SKM-1 (cell line): ENCODE measurements around the gene LANCL3.
"Not testable (repeated sequence)": the region's sequence is repeated elsewhere in the genome, so short reads cannot be mapped to it uniquely, and the experiment has no call there.

Experiments
- DNase-seq: peaks from one replicate; lab custom pipeline; 2025; ENCODE audit not compliant: unreplicated experiment; lab: John Stamatoyannopoulos, UW

Gene LANCL3

DNA sequence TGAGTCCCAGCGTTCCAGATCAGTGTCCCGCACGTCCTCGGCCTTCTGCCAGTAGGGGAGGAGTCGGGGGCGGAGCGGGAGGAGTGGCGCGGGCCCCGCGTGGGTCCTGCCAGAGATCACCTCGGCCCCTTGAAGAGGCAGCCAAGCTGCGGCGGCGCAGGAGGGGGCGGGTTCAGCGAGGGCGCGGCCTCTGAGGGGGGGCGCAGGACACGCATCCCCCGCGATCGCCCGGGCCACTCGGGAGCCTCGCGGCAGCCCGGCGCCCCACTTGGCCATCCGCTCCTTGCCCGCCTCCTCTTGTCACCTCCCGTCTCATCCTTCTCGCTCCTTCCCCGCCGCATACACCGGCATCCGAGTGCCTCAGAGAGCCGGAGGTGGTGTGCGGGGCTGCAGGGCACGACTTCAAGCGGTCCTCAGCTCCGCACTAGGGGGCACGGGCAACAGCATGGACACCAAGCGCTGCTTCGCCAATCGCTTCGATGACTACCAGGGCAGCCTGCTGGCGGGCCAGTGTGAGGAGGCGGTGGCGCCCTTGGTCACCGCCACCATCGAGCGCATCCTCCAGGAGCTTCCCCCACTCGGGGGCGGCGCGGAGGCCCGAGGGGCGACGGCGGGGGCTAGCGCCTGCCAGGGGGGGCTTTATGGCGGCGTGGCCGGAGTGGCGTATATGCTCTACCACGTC is at the start of gene LANCL3:
Gene LANCL3, plus strand, starts transcription at position 236 of the 682 bp plus-strand sequence. Its CDS starts 210 bp downstream, at position 446.
- DNase-seq: not testable (repeated sequence)

DNA sequence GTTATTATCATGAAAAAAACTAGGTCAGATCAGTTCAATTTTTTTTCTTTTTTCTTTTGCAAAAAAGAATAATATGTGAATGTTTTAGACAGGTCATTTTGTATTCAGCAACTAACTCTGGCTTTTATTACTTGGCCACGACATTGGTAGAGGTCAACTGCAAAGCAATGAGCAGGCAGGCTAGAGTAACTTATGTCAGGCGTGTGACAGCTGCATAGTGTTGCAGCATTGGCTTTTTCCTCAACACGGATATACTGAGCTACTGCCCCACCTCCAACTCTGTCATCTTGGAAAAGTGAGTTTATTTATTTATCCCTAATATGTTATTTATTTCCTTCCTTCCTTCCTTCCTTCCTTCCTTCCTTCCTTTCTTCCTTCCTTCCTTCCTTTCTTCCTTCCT is 47.8 kb upstream of the LANCL3 start:
- not testable (repeated sequence) for DNase-seq

DNA sequence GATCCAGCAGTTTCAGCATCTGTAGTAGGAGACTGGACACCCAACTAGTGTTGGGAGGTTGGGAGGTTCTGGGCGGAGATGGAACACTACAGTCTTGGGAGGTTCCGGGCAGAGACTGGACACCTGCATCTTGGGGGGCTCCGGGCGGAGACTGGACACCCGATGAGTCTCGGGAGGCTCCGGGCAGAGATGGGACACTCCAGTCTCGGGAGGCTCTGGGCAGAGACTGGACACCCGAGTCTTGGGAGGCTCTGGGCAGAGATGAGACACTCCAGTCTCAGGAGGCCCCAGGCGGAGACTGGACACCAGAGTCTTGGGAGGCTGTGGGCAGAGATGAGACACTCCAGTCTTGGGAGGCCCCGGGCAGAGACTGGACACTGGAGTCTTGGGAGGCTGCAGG is 29.5 kb upstream of the LANCL3 start:
- no peak for DNase-seq

DNA sequence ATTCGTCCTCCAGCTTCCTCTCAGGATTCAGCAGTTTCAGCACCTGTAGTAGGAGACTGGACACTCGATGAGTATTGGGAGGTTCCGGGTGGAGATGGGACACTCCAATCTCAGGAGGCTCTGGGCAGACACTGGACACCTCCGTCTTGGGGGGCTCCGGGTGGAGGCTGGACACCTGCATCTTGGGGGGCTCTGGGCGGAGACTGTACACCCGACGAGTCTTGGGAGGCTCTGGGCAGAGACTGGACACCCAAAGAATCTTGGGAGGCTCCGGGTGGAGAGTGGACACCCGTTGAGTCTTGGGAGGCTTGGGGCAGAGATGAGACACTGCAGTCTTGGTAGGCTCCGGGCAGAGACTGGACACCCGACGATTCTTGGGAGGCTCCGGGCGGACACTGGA is 28.7 kb upstream of the LANCL3 start:
- no peak for DNase-seq

DNA sequence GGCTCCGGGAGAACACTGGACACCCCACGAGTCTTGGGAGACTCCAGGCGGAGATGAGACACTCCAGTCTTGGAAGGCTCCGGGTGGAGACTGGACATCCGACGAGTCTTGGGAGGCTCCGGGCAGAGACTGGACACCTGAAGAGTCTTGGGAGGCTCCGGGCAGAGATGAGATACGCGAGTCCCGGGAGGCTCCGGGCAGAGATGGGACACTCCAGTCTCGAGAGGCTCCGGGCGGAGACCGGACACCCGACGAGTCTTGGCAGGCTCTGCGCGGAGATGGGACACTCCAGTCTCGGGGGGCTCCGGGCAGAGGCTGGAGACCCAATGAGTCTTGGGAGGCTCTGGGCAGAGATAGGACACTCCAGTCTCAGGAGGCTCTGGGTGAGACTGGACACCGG is 28.1 kb upstream of the LANCL3 start:
- DNase-seq: no peak

DNA sequence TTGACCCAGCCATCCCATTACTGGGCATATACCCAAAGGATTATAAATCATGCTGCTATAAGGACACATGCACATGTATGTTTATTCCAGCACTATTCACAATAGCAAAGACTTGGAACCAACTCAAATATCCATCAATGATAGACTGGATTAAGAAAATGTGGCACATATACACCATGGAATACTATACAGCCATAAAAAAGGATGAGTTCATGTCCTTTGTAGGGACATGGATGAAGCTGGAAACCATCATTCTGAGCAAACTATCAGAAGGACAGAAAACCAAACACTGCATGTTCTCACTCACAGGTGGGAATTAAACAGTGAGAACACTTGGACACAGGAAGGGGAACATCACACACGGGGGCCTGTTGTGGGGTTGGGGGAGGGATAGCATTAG is 26.9 kb upstream of the LANCL3 start:
- not testable (repeated sequence) for DNase-seq

DNA sequence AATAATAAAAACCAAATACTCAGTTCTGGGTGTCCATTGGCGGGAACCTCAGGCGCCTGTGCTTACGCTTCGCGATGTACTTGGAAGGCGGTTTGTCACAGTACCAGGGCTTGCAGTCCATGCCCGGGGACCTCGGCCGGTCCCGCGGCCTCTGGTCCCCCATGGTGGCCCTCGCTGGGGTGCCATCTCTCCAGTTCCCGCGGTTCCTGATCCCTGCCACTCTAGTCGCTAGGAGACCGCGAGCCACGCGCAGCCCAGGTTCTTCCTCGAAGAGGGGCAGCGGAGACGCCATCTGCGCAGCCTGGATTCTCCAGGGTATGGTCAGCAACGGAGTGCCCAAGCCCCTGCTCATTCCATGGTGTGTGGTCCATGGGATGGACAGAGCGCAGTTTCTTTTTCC is 26.4 kb upstream of the LANCL3 start:
- no peak for DNase-seq

DNA sequence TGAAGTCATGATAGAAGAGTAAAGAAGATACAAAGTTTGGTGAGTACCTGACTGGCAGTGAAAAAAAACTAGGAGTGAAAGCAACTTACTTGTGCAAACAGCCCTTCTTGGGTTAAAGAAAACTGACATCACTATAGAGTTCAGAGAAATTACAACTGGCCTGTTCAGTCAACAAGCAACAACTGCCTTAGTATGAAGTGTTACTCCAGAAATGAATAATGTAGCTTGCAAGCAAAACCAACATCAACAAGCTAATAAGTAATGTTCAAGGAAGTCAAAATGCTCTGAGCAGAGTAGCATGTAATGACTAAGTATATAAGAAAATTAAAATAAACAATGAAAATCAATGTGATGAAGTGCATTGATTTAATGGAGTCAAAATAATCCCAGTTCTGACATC is 21.8 kb upstream of the LANCL3 start:
- not testable (repeated sequence) for DNase-seq

DNA sequence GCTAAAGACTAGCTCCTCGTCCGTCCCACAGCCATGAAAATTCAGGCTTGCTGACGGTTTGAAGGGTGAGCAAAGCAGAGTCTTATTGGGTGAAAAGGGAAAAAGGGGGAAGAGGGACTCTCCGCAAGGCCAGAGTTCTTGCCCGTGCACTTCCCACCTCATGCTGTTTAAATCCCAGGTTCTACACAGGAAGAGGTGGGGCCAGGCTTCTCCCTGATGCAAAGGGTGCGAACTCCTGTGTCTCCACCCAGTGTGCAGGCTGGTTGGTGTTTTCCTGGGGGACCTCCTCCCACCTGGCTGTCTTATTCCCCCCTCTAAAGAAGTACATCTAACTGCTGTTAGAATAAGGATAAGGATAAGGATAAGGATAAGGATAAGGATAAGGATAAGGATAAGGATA is 18.0 kb upstream of the LANCL3 start:
- no peak for DNase-seq

DNA sequence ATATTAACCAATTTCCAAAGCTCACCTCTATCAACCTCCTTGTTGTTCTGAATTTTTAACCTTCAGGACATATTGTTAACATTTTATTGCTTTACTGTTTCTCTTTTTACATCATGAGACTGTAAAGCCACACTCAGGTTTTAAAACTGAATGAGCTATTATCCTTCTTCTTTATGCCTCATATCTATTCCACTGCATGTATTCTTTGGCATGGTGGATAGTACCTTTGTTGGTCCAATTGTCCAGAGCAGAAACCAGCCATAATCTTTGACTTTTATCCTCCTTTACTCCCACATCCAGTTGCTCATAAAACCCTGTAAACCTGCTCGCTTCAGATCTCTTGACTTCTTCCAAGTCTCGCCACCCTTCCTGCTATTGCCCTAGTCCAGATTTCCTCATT is 6.2 kb upstream of the LANCL3 start:
- DNase-seq: not testable (repeated sequence)

DNA sequence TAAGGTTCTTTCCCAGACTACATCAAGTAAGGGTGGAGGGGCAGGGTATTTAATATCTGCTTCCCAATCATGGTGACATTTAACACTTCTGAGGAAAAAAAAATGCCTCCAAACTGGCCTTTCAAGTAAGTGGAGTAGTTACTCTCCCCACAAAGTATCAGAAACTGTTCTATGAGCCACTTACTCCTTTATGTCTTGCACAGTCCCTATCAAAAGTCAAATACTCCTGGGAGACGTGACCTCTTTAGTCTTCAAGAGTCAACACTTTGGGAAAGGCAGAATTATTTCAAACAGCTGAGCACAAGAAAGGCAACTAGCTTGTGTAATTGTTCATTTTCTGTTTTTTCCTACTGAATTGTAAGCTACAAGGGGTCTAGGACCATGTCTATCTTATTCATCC is 1.1 kb upstream of the LANCL3 start:
- not testable (repeated sequence) for DNase-seq

DNA sequence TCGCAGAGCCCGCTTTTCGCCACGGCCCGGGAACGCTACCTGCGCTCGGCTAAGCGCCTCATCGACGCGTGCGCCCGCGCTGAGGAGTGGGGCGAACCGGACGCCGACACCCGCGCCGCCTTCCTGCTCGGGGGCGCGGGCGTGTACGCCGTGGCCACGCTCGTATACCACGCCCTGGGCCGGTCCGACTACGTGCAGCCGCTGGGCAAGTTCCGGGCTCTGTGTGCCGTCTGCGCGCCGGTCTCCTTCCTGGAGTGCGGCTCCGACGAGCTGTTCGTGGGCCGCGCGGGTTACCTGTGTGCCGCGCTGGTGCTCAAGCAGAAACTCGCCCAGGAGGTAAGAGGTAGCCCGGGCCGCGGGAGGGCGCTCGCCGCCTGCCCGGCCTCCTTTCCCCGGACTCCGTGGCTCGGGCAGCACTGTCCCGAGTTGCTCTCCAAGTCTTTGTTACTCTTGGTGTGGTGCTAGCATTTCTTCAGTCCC is 687 bp downstream of the LANCL3 start:
- DNase-seq: not testable (repeated sequence)

DNA sequence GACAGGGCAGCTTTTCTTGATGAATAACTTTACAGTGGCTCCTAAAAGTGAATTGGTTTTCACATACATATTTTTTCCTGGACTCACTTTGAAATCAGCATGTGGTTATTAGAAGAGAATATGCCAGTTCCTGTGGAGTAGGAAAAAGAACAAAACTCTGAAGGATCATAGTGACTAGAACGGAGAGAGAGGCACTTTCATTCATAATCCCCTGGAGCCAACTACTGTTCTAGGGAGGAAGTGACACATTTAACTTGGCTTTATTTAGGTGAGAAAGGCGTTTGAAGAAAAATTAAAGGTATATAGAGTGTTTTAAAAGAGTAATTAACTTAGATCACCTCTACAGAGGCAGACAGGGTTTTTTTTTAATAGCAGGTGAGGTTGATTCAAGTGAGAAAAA is 1.7 kb downstream of the LANCL3 start:
- DNase-seq: not testable (repeated sequence)

DNA sequence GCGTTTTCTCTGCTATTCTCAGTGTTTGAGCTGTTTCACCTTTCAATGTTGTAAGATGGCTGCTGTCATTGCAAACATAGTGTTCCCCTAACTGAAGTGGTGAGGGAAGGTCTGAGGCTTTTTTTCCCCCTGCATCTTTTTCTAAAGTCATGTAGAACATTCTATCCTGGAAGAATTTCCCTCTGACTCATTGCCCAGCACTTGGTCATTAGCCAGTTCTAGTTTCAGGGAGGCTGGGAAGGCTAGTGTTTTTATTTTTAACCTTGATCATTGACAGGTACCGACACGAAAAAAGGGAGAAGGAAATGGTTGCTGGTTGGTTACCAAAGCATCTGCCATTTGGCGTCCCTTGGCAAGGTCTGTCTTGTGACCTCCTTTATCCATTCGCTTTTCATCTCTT is 6.6 kb downstream of the LANCL3 start:
- no peak for DNase-seq

DNA sequence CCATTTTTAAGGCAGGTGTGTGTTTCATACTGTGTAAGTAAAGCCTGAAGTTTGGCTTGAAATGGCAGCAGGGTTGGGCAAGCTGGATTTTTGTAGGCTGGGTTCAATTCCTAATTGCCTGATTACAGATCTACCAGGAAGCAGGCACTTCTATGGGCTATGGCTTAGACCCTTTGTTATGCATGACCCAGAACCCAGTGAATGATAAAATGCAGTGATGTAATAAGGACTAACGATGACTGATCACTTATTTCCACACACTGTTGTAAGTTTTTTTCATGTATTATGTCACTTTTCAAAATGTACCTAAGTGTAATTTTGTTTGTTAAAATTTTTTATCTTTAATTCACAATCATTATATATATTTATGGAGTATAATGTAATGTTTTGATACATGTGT is 8.6 kb downstream of the LANCL3 start:
- no peak for DNase-seq

DNA sequence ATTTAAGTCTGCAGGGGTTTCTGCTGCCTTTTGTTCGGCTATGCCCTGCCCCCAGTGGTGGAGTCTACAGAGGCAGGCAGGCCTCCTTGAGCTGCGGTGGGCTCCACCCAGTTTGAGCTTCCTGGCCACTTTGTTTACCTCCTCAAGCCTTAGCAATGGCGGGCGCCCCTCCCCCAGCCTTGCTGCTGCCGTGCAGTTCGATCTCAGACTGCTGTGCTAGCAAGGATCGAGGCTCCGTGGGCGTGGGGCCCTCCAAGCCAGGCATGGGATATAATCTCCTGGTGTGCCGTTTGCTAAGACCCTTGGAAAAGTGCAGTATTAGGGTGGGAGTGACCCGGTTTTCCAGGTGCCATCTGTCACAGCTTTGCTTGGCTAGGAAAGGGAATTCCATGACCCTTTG is 15.9 kb downstream of the LANCL3 start:
- DNase-seq: not testable (repeated sequence)

DNA sequence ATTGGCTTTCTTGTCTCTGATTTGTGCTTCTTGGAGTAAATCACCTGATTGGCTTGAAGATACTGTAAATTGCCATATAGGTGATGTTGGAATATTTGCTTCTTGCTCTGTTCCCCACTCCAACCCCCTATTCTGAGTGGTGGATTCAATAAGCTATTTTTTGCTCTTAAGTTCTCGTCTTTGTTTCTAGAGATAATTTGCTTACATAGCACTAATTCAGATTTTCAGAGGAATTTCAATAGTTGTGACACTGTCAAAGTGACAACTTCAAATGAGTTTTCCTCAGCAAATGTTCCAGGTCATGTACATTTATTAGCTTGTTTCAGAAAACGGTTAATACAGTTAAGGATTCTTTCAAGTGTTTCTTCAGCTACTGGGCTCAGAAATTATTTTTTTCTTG is 18.6 kb downstream of the LANCL3 start:
- no peak for DNase-seq

DNA sequence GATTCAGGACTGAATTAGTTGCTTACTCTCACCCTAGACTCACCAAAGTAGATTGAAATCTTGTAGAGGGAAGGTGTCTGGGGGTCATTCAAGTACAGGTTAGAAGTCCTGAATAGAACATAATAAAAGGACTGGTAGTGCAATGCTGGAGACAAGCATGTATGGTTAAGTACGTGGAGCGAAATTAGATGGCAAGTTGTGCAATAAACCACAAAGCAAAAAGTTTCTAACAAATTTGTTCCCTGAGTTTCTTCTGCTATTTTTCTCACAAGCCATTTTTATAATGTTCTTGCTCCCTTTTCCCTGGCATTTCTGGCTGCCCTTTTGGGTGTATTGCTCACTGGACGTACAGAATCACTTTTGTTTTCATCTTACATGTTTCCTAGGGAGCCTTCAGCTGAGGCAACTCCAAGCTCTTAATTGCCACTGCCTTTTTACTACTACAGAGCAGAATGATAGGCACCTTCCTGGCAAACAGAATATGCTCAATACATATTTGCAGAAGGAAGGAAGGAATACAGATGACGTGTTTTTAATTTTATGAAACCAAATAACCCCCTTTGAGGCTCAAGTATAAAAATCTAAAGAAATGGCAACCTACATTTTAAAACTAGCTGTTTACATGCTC is 23.4 kb downstream of the LANCL3 start:
- DNase-seq: no peak

DNA sequence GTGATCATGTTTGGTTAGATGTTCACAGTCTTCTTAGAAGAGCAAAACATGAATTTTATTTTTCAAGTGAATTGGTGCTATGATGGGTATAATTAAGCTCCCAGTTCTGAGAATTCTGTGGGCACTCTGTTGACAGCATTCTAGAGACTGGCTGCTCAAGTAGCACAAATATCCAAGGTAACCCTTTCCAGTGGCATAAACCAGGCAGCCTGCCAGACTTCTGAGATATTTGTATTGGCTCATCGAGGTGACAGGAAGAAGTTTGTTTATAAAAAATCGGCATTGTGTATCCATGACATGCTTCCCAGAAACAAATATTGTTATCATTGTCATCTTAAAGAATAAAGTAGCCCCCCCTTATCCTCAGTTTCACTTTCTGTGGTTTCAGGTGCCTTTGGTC is 28.3 kb downstream of the LANCL3 start:
- no peak for DNase-seq

DNA sequence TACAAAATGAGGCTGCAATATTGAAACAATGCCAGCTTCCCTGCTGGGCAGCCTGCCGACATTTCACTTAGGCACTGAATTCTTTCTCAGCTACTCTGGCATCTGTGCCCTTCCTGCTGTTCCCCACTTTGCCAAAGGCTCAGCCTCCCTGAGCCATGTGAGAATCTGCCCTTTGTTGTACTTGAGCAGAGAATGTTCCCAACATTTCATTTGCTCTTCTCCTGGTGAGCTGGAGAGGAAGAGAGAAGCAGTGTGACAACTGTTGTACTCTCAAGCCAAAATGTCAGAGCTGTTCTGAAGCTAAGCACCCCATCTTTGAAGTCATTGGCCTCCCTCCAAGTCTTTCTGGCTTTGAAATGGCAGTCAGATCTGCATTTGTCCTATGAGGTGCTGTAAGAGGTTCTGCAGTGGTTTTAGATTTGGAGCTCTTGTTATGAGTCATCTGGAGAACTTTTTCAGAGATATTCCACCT is 32.5 kb downstream of the LANCL3 start:
- DNase-seq: no peak

DNA sequence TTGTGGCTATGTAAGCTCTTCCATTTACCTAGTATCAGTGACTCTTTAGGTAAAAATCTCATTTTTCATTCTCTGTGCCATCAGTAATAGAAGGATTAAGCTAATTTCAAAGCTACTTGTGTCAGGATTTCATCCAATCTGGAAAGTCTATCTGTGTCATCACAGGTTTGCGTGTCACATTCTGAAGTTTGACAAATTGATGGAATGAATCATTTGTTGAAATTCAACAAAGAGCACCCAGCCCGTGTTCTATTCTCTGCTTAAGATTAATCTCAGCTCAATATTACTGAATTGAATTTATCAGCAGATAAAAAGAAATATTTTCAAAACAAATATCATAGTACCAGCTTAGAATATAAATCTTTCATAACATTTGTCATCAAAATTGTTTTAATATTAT is 35.8 kb downstream of the LANCL3 start:
- no peak for DNase-seq

DNA sequence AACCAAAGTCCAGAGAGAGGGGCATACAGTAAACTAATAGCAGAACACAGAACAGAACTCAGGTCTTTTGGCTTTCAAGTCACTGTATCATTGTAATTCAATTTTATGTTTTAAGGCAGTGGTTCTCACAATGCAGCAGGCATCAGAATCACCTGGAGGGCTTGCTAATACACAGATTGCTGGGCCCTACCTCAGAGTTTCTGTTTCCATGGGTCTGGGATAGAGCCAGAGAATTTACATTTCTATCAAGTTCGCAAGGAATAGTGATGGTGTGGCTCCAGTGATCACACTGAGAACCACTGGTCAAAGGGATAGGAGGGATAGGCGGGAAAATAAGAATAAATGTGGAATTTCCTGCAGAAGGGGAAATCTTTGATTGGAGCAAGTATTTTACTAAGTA is 36.7 kb downstream of the LANCL3 start:
- no peak for DNase-seq

DNA sequence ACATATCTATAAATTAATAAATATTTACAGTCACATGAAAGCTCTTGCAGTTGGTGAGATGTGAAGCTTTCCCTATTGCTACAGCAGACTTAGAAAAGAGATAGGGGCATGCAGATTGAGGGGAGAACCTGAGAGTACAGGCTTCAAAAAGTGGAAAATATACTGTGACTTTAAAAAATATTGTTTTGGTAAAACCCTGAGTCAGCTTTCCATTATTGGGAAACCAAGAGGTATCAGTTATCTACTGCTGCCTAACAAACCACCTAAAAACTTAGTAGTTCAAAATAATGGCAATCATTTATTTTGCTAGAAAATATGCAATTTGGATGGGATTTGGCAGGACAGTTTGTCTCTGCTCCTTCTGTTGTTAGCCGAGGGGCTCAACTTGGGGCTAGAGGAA is 38.3 kb downstream of the LANCL3 start:
- DNase-seq: no peak
